ENCODE measurements around the gene CNTN6.

- TF ChIP-seq, protein P1, sequence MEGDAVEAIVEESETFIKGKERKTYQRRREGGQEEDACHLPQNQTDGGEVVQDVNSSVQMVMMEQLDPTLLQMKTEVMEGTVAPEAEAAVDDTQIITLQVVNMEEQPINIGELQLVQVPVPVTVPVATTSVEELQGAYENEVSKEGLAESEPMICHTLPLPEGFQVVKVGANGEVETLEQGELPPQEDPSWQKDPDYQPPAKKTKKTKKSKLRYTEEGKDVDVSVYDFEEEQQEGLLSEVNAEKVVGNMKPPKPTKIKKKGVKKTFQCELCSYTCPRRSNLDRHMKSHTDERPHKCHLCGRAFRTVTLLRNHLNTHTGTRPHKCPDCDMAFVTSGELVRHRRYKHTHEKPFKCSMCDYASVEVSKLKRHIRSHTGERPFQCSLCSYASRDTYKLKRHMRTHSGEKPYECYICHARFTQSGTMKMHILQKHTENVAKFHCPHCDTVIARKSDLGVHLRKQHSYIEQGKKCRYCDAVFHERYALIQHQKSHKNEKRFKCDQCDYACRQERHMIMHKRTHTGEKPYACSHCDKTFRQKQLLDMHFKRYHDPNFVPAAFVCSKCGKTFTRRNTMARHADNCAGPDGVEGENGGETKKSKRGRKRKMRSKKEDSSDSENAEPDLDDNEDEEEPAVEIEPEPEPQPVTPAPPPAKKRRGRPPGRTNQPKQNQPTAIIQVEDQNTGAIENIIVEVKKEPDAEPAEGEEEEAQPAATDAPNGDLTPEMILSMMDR (conservative IDR thresholded peaks at IDR 0.05 in 1 of 2, IDR thresholded peaks at IDR 0.05 in 1 of 2; ENCODE audit: low read depth in 1 of 2, low read length in 2 of 2): no peak
- no peak for TF ChIP-seq EZH2 (IDR thresholded peaks at IDR 0.05; ENCODE audit: low read length, missing control alignments)
Observed at GRCh38 chr3:1272546-1273265, 179.9 kb downstream of the CNTN6 start.
